Activated T-helper 17 cell treated with anti-CD3 and anti-CD28 coated beads, Interleukin-2, amount 50 U/mL, for 72 hours (primary cell): ENCODE measurements around the gene SMURF1. TPM values are rescaled to one million over a fixed set of nuclear protein-coding genes. Genes with fewer than 3 reads are reported as not detected.

ENCODE experiments used
- ATAC-seq: fragments of 150-1000 bp; cut with Tn5 transposase; replicated peaks from 2 replicates; pipeline ENCODE4 v1.10.0; 2021; ENCODE audit warnings: mild to moderate bottlenecking, moderate library complexity
- H3K27ac Mint-ChIP-seq: one replicate; pipeline ENCODE4 v1.8.0; 2022; ENCODE audit warnings: mixed read lengths
- H3K27me3 Mint-ChIP-seq: one replicate; pipeline ENCODE4 v1.8.0; 2022; ENCODE audit warnings: mixed read lengths
- H3K36me3 Mint-ChIP-seq: one replicate; pipeline ENCODE4 v1.8.0; 2022; ENCODE audit warnings: low read depth, mild to moderate bottlenecking, mixed read lengths
- H3K4me1 Mint-ChIP-seq: one replicate; pipeline ENCODE4 v1.8.0; 2022; ENCODE audit warnings: mixed read lengths
- H3K4me3 Mint-ChIP-seq: one replicate; pipeline ENCODE4 v1.8.0; 2022; ENCODE audit warnings: mild to moderate bottlenecking, mixed read lengths
- H3K9me3 Mint-ChIP-seq: one replicate; pipeline ENCODE4 v1.8.0; 2022; ENCODE audit warnings: mixed read lengths
- total RNA-seq, 2 donors: library from RNA; stranded (reverse); gene quantifications; one replicate each; pipeline ENCODE4 v1.2.3, GENCODE V29; 2022

The SMURF1 gene
- total RNA-seq, 2 donors from 2014 or later = 23.0 to 26.0 TPM

DNA sequence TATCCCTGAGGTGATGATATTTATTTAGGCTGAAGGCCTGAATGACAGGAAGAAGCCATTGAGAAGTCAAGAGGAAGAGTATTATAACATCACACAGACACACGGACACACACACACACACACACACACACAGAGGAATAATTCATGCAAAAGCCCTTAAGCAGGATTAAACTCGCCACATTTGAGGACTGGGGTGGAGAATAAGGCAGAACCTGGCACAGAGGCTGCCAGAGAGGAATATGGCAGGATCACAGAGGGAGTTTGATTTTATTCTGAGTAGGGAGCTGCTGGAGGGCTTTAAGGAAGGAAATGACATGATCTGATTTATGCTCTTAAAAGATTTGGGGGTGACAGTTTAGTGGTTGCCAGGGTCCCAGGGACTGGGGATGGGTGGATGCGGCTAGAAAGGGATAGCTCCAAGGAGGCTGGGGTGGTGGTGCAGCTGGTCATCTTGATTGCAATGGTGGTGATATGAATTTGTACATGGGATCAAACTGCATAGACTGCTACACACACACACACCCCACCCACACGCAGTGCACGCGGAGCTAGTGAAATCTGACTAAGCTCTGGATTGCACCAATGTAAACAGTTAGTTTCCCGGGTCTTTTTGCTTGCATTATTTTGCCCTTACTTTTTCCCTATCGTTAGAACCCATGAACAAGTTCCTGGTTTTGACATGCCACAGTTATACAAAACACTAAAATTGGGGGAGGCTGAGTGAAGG is 11.2 kb downstream of the SMURF1 start:
- Mint-ChIP-seq H3K9me3 (no peaks in the 10 kb centered on the region), H3K36me3 (no peaks in the 10 kb centered on the region), H3K27me3 (no peaks in the 10 kb centered on the region), H3K4me3 (no peak overlapping the region), H3K27ac (no peak overlapping the region), H3K4me1 (peaks cover 37% of the 10 kb centered on the region)
- ATAC-seq = no peak

DNA sequence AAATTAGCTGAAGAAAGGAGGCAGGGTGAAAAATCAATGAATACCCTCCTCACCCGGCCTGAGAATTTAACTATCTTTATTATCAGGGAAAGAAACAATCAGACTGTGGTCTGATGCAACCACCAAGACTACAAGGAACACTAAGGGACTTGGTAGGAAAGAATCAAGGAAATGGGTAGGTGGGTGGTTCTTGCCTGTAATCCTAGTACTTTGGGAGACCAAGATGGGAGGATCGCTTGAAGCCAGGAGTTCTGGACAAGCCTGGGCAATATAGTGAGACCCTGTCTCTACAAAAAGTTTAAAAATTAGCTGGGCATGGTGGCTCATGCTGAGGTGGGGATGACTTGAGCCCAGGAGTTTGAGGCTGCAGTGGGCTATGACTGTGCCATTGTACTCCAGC is 12.6 kb downstream of the SMURF1 start:
- Mint-ChIP-seq H3K36me3 (no peaks in the 10 kb centered on the region), H3K27ac (no peak overlapping the region), H3K27me3 (no peaks in the 10 kb centered on the region), H3K4me3 (no peak overlapping the region), H3K9me3 (no peaks in the 10 kb centered on the region), H3K4me1 (peaks cover 41% of the 10 kb centered on the region)
- ATAC-seq = no peak

DNA sequence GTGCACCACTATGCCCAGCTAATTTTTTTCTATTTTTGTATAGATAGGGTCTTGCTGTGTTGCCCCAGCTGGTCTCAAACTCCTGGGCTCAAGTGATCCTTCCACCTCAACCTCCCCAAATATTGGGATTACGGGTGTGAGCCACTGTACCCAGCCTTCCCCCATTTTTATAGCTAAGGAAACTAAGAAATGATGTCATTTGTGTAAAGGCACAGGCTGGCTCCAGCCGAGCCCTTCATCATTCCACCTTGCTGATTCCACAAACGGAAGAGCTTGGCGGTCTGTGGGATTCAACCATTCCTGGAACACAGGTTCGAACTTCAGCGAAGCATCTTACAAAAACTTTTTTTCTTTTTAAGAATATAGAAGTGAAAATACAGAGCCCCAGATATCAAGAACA is 14.4 kb downstream of the SMURF1 start:
- Mint-ChIP-seq H3K4me1 (peaks cover 43% of the 10 kb centered on the region), H3K27me3 (no peaks in the 10 kb centered on the region), H3K27ac (no peak overlapping the region), H3K4me3 (no peak overlapping the region), H3K9me3 (no peaks in the 10 kb centered on the region), H3K36me3 (no peaks in the 10 kb centered on the region)
- ATAC-seq = no peak

DNA sequence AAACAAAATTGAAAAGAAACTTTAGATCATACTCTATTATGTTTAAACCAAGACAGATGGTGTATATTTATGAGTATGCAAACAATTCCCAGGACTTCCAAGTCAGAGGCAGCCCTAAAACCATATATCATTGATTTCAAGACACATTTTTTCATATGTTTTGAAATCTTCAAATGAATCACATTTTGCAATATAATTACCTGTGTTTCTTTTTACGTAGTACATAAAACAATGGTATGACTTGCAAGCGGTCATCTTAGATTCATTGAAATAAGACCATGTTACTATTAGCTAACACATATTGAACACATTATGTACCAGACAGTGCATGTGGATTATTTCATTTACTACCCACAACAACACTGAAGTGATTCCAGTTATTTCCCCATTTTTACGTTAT is 14.9 kb downstream of the SMURF1 start:
- no peak overlapping the region for H3K4me3 Mint-ChIP-seq
- peaks cover 43% of the 10 kb centered on the region for H3K4me1 Mint-ChIP-seq
- no peak for ATAC-seq
- H3K27ac Mint-ChIP-seq = no peak overlapping the region
- no peaks in the 10 kb centered on the region for H3K36me3 Mint-ChIP-seq
- H3K27me3 Mint-ChIP-seq = no peaks in the 10 kb centered on the region
- no peaks in the 10 kb centered on the region for H3K9me3 Mint-ChIP-seq

DNA sequence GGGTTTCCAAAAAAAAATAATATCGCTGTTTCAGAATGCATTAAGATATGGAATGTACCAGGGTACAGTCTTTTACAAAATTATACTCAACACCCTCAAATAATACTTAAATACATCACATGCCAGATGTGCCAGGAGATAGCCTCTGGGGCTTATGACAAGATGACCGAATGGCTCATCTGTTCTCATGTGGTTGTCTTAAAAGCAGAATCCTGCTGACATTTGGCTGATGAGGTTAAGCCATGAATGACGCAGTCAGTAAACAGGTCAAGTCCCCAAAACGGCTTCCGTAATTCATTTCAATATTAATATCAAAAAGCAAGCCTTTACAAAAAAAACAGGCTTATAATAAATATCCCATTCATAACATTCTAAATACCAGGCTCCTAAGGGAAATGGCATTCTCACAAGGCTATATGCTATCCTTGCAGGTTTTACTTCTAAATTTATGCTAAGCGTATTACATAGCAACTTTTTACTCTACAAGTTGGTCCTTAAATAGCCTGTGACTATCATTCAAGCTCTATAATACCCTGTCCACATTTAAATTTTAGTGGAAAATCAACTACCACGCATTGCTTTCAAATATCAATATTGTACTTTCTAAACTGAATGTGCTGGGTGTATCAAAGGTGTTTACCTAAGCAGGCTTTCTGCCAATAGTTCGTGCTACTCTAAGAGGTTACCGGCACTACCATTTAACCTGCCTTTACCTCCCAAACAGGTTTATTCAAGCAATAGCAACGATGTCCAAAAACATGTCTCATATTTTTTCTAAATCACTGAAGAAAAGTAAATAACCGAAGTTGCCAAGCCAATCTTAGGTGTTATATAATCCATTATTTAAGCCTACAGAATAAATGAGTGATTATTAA is 15.6 kb downstream of the SMURF1 start:
- H3K9me3 Mint-ChIP-seq = no peaks in the 10 kb centered on the region
- no peak for ATAC-seq
- no peaks in the 10 kb centered on the region for H3K36me3 Mint-ChIP-seq
- H3K27ac Mint-ChIP-seq = no peak overlapping the region
- no peaks in the 10 kb centered on the region for H3K27me3 Mint-ChIP-seq
- H3K4me3 Mint-ChIP-seq = no peak overlapping the region
- H3K4me1 Mint-ChIP-seq = peaks cover 37% of the 10 kb centered on the region

DNA sequence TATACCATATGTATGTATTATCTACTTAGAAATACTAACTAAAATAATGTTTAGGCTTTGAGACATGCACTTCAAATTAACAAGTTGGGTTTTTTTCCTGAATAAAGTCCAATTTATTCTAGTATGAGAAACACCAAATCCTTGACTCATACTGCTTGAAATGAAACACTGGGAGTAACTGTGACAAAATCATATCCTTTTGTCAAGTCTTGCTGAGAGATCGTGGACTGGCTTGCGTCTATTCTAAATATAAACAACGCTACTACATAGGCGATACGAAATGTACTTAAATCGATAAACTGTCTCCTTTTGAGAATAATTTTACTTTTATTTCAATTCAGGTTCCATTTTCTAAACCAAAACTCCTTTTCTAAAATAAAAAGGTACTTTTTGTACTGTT is 16.3 kb downstream of the SMURF1 start:
- H3K4me1 Mint-ChIP-seq = peaks cover 33% of the 10 kb centered on the region
- no peaks in the 10 kb centered on the region for H3K27me3 Mint-ChIP-seq
- H3K9me3 Mint-ChIP-seq = no peaks in the 10 kb centered on the region
- no peaks in the 10 kb centered on the region for H3K36me3 Mint-ChIP-seq
- no peak for ATAC-seq
- no peak overlapping the region for H3K4me3 Mint-ChIP-seq
- H3K27ac Mint-ChIP-seq = no peak overlapping the region

DNA sequence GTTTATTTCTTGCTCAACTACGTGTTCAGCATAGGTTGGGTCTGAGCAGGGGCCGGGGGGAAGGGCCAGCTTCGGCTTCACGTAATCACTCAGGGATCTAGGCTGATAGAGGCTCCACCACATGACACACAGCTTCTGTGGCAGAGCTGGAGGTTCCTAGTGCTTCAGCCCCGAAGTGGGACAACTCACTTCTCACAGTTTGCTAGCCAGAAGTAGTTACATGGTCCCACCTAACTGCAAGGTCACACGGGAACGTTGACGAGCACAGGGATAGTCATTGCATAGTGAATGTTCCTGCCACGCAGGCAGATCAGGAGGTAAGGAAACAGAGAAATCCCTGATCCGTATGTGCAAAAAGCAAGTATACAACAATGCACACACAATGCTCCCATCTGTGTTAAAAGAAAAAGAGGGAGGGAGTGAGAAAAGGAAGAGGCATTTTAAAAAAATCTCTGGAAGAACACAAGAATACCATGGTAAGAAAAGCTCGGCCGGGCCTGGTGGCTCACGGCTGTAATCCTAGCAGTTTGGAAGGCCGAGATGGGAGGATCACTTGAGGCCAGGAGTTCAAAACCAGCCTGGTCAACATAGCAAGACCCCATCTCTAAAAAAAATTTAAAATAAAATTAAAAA is 16.9 kb downstream of the SMURF1 start:
- Mint-ChIP-seq H3K4me3 (no peak overlapping the region), H3K36me3 (no peaks in the 10 kb centered on the region), H3K27ac (no peak overlapping the region), H3K27me3 (no peaks in the 10 kb centered on the region), H3K4me1 (peaks cover 27% of the 10 kb centered on the region), H3K9me3 (no peaks in the 10 kb centered on the region)
- no peak for ATAC-seq

DNA sequence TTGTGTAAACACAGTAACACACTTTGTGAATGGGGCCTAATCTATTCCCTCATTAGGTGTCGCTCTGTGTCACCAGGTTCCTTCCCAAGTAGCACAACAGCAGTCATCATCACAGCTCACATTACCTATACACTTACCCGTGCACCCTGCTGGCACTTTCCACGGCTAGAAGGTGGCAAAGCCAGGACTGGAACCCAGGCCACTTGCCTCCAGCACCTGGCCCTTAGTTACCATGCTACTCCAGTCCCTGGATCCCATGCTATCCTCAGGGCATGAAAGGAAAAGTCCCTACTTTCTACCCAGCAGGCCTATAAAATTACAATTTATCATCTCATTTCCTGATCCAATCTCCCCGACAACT is 18.4 kb downstream of the SMURF1 start:
- no peak for ATAC-seq
- H3K27me3 Mint-ChIP-seq = no peaks in the 10 kb centered on the region
- peaks cover 17% of the 10 kb centered on the region for H3K4me1 Mint-ChIP-seq
- no peaks in the 10 kb centered on the region for H3K9me3 Mint-ChIP-seq
- no peak overlapping the region for H3K27ac Mint-ChIP-seq
- no peak overlapping the region for H3K4me3 Mint-ChIP-seq
- H3K36me3 Mint-ChIP-seq = peaks cover 12% of the 10 kb centered on the region

DNA sequence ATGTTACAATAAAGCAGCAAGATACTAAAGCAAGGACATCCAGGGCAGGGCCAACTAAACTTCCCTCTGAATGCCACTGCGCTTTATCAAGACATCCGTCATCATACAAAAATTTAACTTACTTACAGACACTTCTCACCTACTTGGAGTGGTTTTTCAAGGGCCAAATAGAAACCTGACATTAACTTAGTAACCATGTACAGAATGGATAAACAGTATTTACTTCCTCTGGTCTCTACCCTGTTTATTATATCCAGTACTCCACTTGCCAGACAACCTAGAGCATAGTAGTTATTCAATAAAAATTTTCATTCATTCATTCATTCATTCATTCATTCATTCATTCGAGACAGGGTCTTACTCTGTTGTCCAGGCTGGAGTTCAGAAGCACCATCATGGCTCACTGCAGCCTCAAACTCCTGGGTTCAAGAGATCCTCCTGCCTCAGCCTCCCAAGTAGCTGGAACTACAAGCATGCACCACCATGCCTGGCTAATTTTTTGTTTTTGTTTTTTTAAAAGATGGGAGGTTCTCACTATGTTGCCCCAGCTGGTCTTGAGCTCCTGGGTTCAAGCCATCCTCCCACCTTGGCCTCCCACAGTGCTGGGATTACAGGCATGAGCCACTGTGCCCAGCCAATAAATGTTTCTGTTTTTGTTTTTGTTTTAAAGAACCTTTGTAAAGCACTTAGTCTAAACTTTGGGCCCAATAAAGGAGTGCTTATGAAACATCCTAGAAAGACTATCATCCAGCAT is 19.0 kb downstream of the SMURF1 start:
- Mint-ChIP-seq H3K27me3 (no peaks in the 10 kb centered on the region), H3K9me3 (no peaks in the 10 kb centered on the region), H3K4me3 (no peak overlapping the region), H3K27ac (peak overlapping the region; percentile 37), H3K36me3 (peaks cover 18% of the 10 kb centered on the region), H3K4me1 (peaks cover 17% of the 10 kb centered on the region)
- no peak for ATAC-seq

DNA sequence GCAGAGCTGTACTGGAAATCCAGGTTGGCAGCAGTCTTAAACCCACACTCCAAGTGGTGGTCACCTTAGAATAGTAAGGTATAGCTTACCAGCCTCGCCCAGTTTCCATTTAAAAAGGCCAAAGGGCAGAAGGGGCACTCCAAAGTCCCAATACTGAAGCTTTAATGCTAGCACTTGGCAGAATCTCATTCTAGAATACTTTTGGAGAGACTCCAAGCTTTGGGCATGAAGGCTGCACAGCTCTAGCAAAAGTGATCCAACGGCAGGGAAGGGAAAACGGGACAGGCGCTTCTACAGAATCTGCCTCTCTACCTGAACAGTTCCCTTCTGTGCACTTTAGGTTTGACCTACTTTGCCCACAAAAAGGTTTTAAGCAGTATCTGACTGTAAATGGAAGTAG is 19.7 kb downstream of the SMURF1 start:
- Mint-ChIP-seq H3K9me3 (no peaks in the 10 kb centered on the region), H3K36me3 (peaks cover 25% of the 10 kb centered on the region), H3K4me1 (peaks cover 17% of the 10 kb centered on the region), H3K4me3 (no peak overlapping the region), H3K27ac (no peak overlapping the region), H3K27me3 (no peaks in the 10 kb centered on the region)
- no peak for ATAC-seq

DNA sequence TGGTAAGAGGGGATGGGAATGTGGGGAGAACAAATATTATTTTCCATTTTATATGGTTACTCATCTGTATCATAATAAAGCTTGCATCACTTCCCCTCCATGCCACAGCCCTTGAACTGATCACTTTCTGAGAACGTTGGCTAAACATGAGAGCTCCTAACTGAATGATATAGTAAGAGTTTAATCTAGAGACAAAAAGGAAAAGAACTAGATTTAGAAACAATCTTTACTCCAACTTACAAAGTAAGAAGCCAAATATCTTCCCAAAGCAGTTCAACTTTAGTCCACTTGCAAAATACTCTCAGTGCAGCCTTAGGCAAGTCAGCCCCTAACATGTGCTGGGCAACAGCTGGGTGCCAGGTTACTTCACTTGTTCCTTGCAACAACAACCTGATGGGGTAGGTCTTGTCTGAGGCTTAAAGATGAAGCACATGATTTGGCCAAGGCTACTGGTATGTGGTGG is 20.3 kb downstream of the SMURF1 start:
- H3K9me3 Mint-ChIP-seq = no peaks in the 10 kb centered on the region
- peaks cover 17% of the 10 kb centered on the region for H3K4me1 Mint-ChIP-seq
- H3K36me3 Mint-ChIP-seq = peaks cover 31% of the 10 kb centered on the region
- H3K4me3 Mint-ChIP-seq = no peak overlapping the region
- H3K27me3 Mint-ChIP-seq = no peaks in the 10 kb centered on the region
- H3K27ac Mint-ChIP-seq = no peak overlapping the region
- ATAC-seq = no peak

DNA sequence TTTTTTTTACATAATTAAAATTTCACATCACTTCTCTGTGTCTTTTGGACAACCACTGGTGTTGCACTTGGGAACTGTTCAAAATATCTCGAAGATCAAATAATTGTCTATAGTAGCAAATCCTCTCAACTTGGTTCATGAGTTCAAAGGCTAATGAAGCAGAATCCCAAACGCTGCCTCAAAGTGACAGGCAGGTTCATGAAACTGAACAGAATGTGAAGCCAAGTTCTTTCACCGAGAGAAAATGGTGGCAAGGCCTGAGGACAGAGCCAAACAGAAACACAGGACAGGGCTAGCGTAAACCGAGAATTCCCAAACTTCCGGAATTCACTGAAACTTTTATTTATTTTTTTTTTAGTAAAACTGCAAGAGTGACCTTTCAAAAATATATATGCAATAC is 21.1 kb downstream of the SMURF1 start:
- Mint-ChIP-seq H3K4me3 (no peak overlapping the region), H3K27ac (no peak overlapping the region), H3K9me3 (no peaks in the 10 kb centered on the region), H3K36me3 (peaks cover 40% of the 10 kb centered on the region), H3K4me1 (peaks cover 23% of the 10 kb centered on the region), H3K27me3 (no peaks in the 10 kb centered on the region)
- no peak for ATAC-seq

DNA sequence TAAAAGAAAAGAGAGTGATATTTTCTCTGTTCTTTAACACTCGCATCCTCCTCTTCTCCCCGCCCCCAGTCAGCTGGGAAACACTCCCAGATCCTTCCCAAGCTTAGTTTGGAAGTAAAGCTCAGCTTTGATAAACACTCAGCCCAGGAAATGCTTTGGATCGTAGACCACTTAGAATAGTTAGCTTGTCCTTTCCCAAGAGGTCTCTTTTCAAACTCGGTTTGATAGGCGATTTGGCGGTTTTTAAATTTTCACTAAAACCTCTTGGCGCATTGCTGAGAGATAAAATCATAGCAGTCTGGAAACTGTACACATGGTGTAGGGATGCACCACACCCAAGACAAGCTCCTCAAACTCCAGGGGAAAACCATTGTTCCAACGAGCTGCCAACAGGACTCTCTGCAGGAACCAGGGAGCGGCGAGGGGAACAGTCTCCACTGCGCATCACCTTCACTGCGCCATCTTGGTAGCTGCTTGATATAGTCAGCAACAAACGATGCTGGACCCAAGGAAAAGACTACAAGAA is 22.3 kb downstream of the SMURF1 start:
- no peaks in the 10 kb centered on the region for H3K27me3 Mint-ChIP-seq
- no peak for ATAC-seq
- H3K36me3 Mint-ChIP-seq = peaks cover 41% of the 10 kb centered on the region
- peaks cover 19% of the 10 kb centered on the region for H3K4me1 Mint-ChIP-seq
- no peak overlapping the region for H3K27ac Mint-ChIP-seq
- H3K4me3 Mint-ChIP-seq = no peak overlapping the region
- H3K9me3 Mint-ChIP-seq = no peaks in the 10 kb centered on the region

DNA sequence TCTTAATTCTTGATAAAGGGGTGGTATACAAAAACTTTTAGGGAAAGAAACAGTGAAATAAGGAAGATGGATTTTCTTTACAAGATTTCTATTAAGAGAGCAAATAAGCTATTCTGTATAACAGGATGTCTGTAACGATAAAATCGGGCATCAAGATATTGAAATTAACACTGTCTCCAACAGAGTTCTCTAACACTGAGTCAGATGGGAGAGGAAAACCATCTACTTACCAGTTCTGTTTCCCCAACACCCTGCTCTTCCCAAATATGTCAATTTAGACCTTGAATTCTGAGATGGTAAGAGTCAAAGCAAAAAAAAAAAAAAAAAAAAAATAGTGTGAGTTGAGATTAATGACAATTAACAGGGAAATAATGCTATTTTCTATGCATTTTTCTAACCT is 23.0 kb downstream of the SMURF1 start:
- Mint-ChIP-seq H3K9me3 (no peaks in the 10 kb centered on the region), H3K27me3 (no peaks in the 10 kb centered on the region), H3K27ac (no peak overlapping the region), H3K4me3 (no peak overlapping the region), H3K36me3 (peaks cover 41% of the 10 kb centered on the region), H3K4me1 (peaks cover 25% of the 10 kb centered on the region)
- no peak for ATAC-seq
